ENCODE results near the gene ANTXRL. TPM values are rescaled to one million over a fixed set of nuclear protein-coding genes. Genes with fewer than 3 reads are reported as not detected.

Gene ANTXRL
- total and polyA plus RNA-seq, 4 donors, result 0.06 TPM; not detected in 3

GRCh38 chr10:46329690-46330016, 42.9 kb downstream of the ANTXRL start:
- Histone ChIP-seq H3K27ac (ENCODE audit: low read depth in 1 of 2, low read length in 2 of 2) (no peak overlapping the region), H3K27me3 (ENCODE audit: control insufficient read depth in 4 of 4, insufficient read depth in 4 of 4, low read length in 3 of 4) (peaks cover 0 to 3% (median 0%) of the 10 kb centered on the region in 4 donors), H3K9ac (ENCODE audit: low read depth in 1 of 2, low read length in 2 of 2) (no peak overlapping the region), H3K4me3 (ENCODE audit: low read depth in 1 of 3, low read length in 3 of 3) (no peak overlapping the region), H3K4me1 (ENCODE audit: control insufficient read depth in 4 of 4, insufficient read depth in 4 of 4, low read length in 3 of 4) (no peaks in the 10 kb centered on the region), H3K36me3 (ENCODE audit: control insufficient read depth in 4 of 4, insufficient read depth in 3 of 4, low read depth in 1 of 4, low read length in 3 of 4) (no peaks in the 10 kb centered on the region), H3K9me3 (ENCODE audit: control insufficient read depth in 4 of 4, low read length in 3 of 4) (no peaks in the 10 kb centered on the region)
- no peak for DNase-seq (ENCODE audit: low spot score)
- TF ChIP-seq RXRA (IDR thresholded peaks at IDR 0.05), result no peak
- TF ChIP-seq GABPA (IDR thresholded peaks at IDR 0.05 in 1 of 2, conservative IDR thresholded peaks at IDR 0.05 in 1 of 2), result no peak
- no peak for TF ChIP-seq HNF4A (conservative IDR thresholded peaks at IDR 0.05)
- no peak for TF ChIP-seq TAF1 (conservative IDR thresholded peaks at IDR 0.05)
- TF ChIP-seq EGR1 (IDR thresholded peaks at IDR 0.05; ENCODE audit: low read depth in 2 of 2), result no peak
- no peak for TF ChIP-seq SP1 (IDR thresholded peaks at IDR 0.05)
- no peak for TF ChIP-seq RAD21 (IDR thresholded peaks at IDR 0.05)
- TF ChIP-seq HNF4G (IDR thresholded peaks at IDR 0.05), result no peak
- TF ChIP-seq CTCF (IDR thresholded peaks at IDR 0.05; ENCODE audit: low read depth, low read length, missing input control), result no peak
- no peak for TF ChIP-seq MAX (IDR thresholded peaks at IDR 0.05)
- no peak for TF ChIP-seq ZBTB33 (IDR thresholded peaks at IDR 0.05)
- no peak for TF ChIP-seq YY1 (IDR thresholded peaks at IDR 0.05)
- no peak for TF ChIP-seq JUND (IDR thresholded peaks at IDR 0.05)
- TF ChIP-seq NR2F2 (IDR thresholded peaks at IDR 0.05), result no peak
- no peak for TF ChIP-seq REST (IDR thresholded peaks at IDR 0.05)
- 65% methylated on average over 8 of the region's 8 CpGs for WGBS

GRCh38 chr10:46330894-46331293, 44.1 kb downstream of the ANTXRL start:
- H3K27me3 ChIP-seq (ENCODE audit: control insufficient read depth in 4 of 4, insufficient read depth in 4 of 4, low read length in 3 of 4), result peaks cover 0 to 3% (median 0%) of the 10 kb centered on the region in 4 donors
- TF ChIP-seq NR2F2 (IDR thresholded peaks at IDR 0.05) (no peak), RAD21 (IDR thresholded peaks at IDR 0.05) (no peak), ZBTB33 (IDR thresholded peaks at IDR 0.05) (no peak), YY1 (IDR thresholded peaks at IDR 0.05) (no peak), ATF3 (IDR thresholded peaks at IDR 0.05) (no peak), GABPA (IDR thresholded peaks at IDR 0.05 in 1 of 2, conservative IDR thresholded peaks at IDR 0.05 in 1 of 2) (no peak), SP1 (IDR thresholded peaks at IDR 0.05) (no peak), MAX (IDR thresholded peaks at IDR 0.05) (no peak), CTCF (IDR thresholded peaks at IDR 0.05; ENCODE audit: low read depth, low read length, missing input control) (no peak), TAF1 (conservative IDR thresholded peaks at IDR 0.05) (no peak)
- no peaks in the 10 kb centered on the region for H3K36me3 ChIP-seq (ENCODE audit: control insufficient read depth in 4 of 4, insufficient read depth in 3 of 4, low read depth in 1 of 4, low read length in 3 of 4)
- DNase-seq (ENCODE audit: low spot score), result no peak
- H3K4me1 ChIP-seq (ENCODE audit: control insufficient read depth in 4 of 4, insufficient read depth in 4 of 4, low read length in 3 of 4), result no peaks in the 10 kb centered on the region
- no peak overlapping the region for H3K9ac ChIP-seq (ENCODE audit: low read depth in 1 of 2, low read length in 2 of 2)
- WGBS, result 80% methylated on average over 3 of the region's 3 CpGs
- H3K4me3 ChIP-seq (ENCODE audit: low read depth in 1 of 3, low read length in 3 of 3), result no peak overlapping the region
- H3K9me3 ChIP-seq (ENCODE audit: control insufficient read depth in 4 of 4, low read length in 3 of 4), result no peaks in the 10 kb centered on the region
- no peak overlapping the region for H3K27ac ChIP-seq (ENCODE audit: low read depth in 1 of 2, low read length in 2 of 2)
